Breast epithelium (tissue), 4 donors: Measurements from ENCODE around the gene FSTL5. TPM values are rescaled to one million over a fixed set of nuclear protein-coding genes. Genes with fewer than 3 reads are reported as not detected.
A peak's percentile ranks its signal among the peaks of the same experiment; 100 is the strongest.

Experiments
- DNase-seq, 2 donors: peaks; one replicate each; pipeline ENCODE4 v3.0.0-alpha.2; 2019; ENCODE audit warnings: low spot score in 2 of 2
- H3K27ac ChIP-seq, 2 donors: fragments of 200-600 bp; sonication (generic) in 1 of 2; one replicate each; pipeline ENCODE4 v1.5.1; 2016 to 2019; ENCODE audit warnings: mild to moderate bottlenecking in 1 of 2
- H3K27me3 ChIP-seq, 2 donors: fragments of 200-600 bp; sonication (generic) in 1 of 2; one replicate each; pipeline versions ENCODE4 v1.5.1 to v1.6.0; 2017 to 2019; ENCODE audit warnings: control low read depth in 1 of 2, mild to moderate bottlenecking in 1 of 2
- H3K36me3 ChIP-seq: fragments of 200-600 bp; one replicate; pipeline ENCODE4 v1.5.1; 2019
- H3K4me1 ChIP-seq, 2 donors: fragments of 200-600 bp; sonication (generic); one replicate each; pipeline ENCODE4 v1.5.1; 2016 to 2019; ENCODE audit warnings: control low read depth in 1 of 2
- H3K4me3 ChIP-seq, 3 donors: fragments of 200-600 bp; sonication (generic); 1 replicate in 2 of 3; 2 replicates in 1 of 3; pipeline ENCODE4 v1.5.1; 2016 to 2019; ENCODE audit warnings: mild to moderate bottlenecking in 3 of 3, moderate library complexity in 2 of 3
- H3K9me3 ChIP-seq, 2 donors: fragments of 200-600 bp; sonication (generic) in 1 of 2; one replicate each; pipeline ENCODE4 v1.5.1; 2016 to 2019; ENCODE audit warnings: control low read depth in 1 of 2
- POLR2A ChIP-seq: fragments of 450-650 bp; IDR thresholded peaks from one replicate; pipeline ENCODE4 v1.6.1; 2016; ENCODE audit warnings: antibody characterized with exemption, mild to moderate bottlenecking, moderate library complexity
- POLR2AphosphoS5 ChIP-seq, 3 donors: sonication (generic); formaldehyde crosslinking; IDR thresholded peaks; one replicate each; pipeline ENCODE4 v1.6.1; 2017; ENCODE audit warnings: antibody characterized with exemption in 3 of 3
- intact Hi-C: fragments of 100-400 bp; cut with DNase I; formaldehyde crosslinking; loops from one replicate; pipeline ENCODE4 v1.15.1; 2023; ENCODE audit warnings: low total_unique reads
- total RNA-seq, 3 donors: library from RNA; depleted of rRNA; stranded (reverse); fragments of >200 nt; gene quantifications; one replicate each; pipeline ENCODE4 v1.1.0, GENCODE V29; 2016
- TF ChIP-seq, protein P1 (sequence below), 3 donors: fragments of 450-650 bp; IDR thresholded peaks; one replicate each; pipeline ENCODE4 v1.5.1; 2016 to 2017; ENCODE audit warnings: antibody characterized with exemption in 3 of 3, mild to moderate bottlenecking in 3 of 3, moderate library complexity in 3 of 3

The FSTL5 gene
- total RNA-seq, 3 donors from 2014 or later: not detected

DNA sequence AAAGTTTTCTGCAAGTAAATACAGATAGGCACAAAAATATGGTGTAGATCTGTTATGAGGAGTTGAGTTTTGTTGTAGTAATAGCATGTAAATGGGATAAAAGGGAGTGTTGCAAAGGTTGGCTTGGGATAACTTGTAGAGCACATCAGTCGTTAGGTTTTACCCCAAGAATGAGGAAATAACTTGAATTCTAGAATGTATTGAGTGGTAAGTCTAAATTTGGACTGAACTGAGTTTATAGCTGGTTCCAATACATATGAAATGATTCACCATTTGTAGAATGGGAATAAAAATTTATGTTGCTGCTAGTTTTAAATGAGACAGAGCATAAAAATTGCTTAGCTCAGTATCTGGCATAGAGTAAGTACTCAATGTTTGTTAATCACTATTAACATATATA, 719.2 kb downstream of the FSTL5 start:
- intact Hi-C loops: no loop called here
- no peak overlapping the region for H3K4me3 ChIP-seq
- H3K27ac ChIP-seq: no peak overlapping the region
- H3K9me3 ChIP-seq: no peaks in the 10 kb centered on the region
- no peak for TF ChIP-seq POLR2AphosphoS5 (IDR thresholded peaks at IDR 0.05)
- no peak for TF ChIP-seq POLR2A
- TF ChIP-seq, protein P1, sequence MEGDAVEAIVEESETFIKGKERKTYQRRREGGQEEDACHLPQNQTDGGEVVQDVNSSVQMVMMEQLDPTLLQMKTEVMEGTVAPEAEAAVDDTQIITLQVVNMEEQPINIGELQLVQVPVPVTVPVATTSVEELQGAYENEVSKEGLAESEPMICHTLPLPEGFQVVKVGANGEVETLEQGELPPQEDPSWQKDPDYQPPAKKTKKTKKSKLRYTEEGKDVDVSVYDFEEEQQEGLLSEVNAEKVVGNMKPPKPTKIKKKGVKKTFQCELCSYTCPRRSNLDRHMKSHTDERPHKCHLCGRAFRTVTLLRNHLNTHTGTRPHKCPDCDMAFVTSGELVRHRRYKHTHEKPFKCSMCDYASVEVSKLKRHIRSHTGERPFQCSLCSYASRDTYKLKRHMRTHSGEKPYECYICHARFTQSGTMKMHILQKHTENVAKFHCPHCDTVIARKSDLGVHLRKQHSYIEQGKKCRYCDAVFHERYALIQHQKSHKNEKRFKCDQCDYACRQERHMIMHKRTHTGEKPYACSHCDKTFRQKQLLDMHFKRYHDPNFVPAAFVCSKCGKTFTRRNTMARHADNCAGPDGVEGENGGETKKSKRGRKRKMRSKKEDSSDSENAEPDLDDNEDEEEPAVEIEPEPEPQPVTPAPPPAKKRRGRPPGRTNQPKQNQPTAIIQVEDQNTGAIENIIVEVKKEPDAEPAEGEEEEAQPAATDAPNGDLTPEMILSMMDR (IDR thresholded peaks at IDR 0.05): no peak
- no peaks in the 10 kb centered on the region for H3K4me1 ChIP-seq
- H3K36me3 ChIP-seq: no peaks in the 10 kb centered on the region
- DNase-seq: no peak
- no peaks in the 10 kb centered on the region for H3K27me3 ChIP-seq

- DNase-seq: no peak
- Histone ChIP-seq H3K27me3 (no peaks in the 10 kb centered on the region), H3K36me3 (no peaks in the 10 kb centered on the region), H3K9me3 (no peaks in the 10 kb centered on the region), H3K27ac (no peak overlapping the region), H3K4me3 (no peak overlapping the region), H3K4me1 (no peaks in the 10 kb centered on the region)
- intact Hi-C loops: no loop called here
- TF ChIP-seq POLR2A (no peak), POLR2AphosphoS5 (IDR thresholded peaks at IDR 0.05) (no peak)
- TF ChIP-seq, protein P1 (IDR thresholded peaks at IDR 0.05): no peak
Measured at GRCh38 chr4:161442921-161443320, 720.9 kb downstream of the FSTL5 start.

DNA sequence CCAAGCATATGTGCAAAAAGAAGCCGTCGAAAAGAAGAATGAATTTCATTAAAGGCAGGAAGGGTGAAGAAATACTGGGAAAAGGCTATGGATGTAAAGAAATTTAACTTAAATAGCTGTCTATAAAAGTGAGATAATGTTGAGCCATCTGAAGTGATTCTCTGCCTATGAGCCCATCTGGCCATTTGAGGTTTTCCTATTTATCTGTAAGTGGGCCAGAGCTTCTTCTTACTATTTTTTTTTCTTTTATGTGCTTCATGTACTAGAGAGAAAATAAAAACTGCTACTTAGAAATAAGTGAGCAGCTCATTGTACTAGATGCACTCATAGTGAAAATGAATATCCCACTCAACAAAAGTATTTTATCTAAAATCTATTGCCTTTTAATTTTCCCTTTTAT, 725.7 kb downstream of the FSTL5 start:
- H3K4me1 ChIP-seq: no peaks in the 10 kb centered on the region
- H3K9me3 ChIP-seq: no peaks in the 10 kb centered on the region
- DNase-seq: no peak
- no peaks in the 10 kb centered on the region for H3K27me3 ChIP-seq
- no peak overlapping the region for H3K27ac ChIP-seq
- intact Hi-C loops: no loop called here
- TF ChIP-seq, protein P1 (IDR thresholded peaks at IDR 0.05): no peak
- TF ChIP-seq POLR2AphosphoS5 (IDR thresholded peaks at IDR 0.05) (no peak), POLR2A (no peak)
- no peak overlapping the region for H3K4me3 ChIP-seq
- H3K36me3 ChIP-seq: no peaks in the 10 kb centered on the region

- Histone ChIP-seq H3K27me3 (no peaks in the 10 kb centered on the region), H3K36me3 (no peaks in the 10 kb centered on the region), H3K4me1 (no peaks in the 10 kb centered on the region), H3K27ac (no peak overlapping the region), H3K9me3 (no peaks in the 10 kb centered on the region), H3K4me3 (no peak overlapping the region)
- intact Hi-C loops: no loop called here
- DNase-seq: no peak
- TF ChIP-seq POLR2AphosphoS5 (IDR thresholded peaks at IDR 0.05): no peak
- no peak for TF ChIP-seq POLR2A
- TF ChIP-seq, protein P1 (IDR thresholded peaks at IDR 0.05): no peak
Measured at GRCh38 chr4:161428180-161428965, 735.4 kb downstream of the FSTL5 start.

GRCh38 chr4:161419822-161420221, 744.0 kb downstream of the FSTL5 start:
- H3K27me3 ChIP-seq: no peaks in the 10 kb centered on the region
- H3K4me1 ChIP-seq: no peaks in the 10 kb centered on the region
- H3K36me3 ChIP-seq: no peaks in the 10 kb centered on the region
- DNase-seq: peak in 1 of 2 donors; percentile 21
- intact Hi-C loops: no loop called here
- H3K9me3 ChIP-seq: no peaks in the 10 kb centered on the region
- H3K27ac ChIP-seq: no peak overlapping the region
- TF ChIP-seq, protein P1 (IDR thresholded peaks at IDR 0.05): peak in 2 of 3 donors; percentile 28 to 29
- TF ChIP-seq POLR2A (no peak), POLR2AphosphoS5 (IDR thresholded peaks at IDR 0.05) (no peak)
- no peak overlapping the region for H3K4me3 ChIP-seq
